Adrenal gland (tissue), 5 donors: ENCODE measurements around the gene SNAPC3.

Source experiments
- CTCF ChIP-seq, 6 experiments: fragments of 450-650 bp in 4 of 6; fragments of 200-600 bp in 2 of 6; sonication (generic) in 1 of 6; IDR thresholded peaks; 1 replicate in 5 of 6; 2 replicates in 1 of 6; pipeline versions ENCODE4 v1.5.1 to v1.8.0; 2016 to 2021; ENCODE audit warnings: antibody characterized with exemption in 6 of 6, mild to moderate bottlenecking in 2 of 6, moderate library complexity in 1 of 6
- POLR2A ChIP-seq, 2 donors: fragments of 450-650 bp; IDR thresholded peaks; one replicate each; pipeline ENCODE4 v1.6.1; 2017; ENCODE audit warnings: antibody characterized with exemption in 2 of 2, mild to moderate bottlenecking in 2 of 2, moderate library complexity in 1 of 2
- donor health status: DM: no; HTN: no; CAD: no.

- TF ChIP-seq CTCF (IDR thresholded peaks at IDR 0.05) (no peak), POLR2A (IDR thresholded peaks at IDR 0.05) (no peak)
Observed at GRCh38 chr9:15480028-15480427, 57.4 kb downstream of the SNAPC3 start.
